HT1080 (cell line): ENCODE results near the gene ERMP1. TPM values are rescaled to one million over a fixed set of nuclear protein-coding genes. Genes with fewer than 3 reads are reported as not detected.
"Not testable (repeated sequence)": the region's sequence is repeated elsewhere in the genome, so short reads cannot be mapped to it uniquely, and the experiment has no call there.

Experiments
- DNase-seq: peaks from one replicate; pipeline ENCODE4 v3.0.0-alpha.2; 2015; ENCODE audit warnings: low read depth
- total RNA-seq: library from RNA; depleted of rRNA; stranded (reverse); fragments of >200 nt; shearing (Covaris generic); gene quantifications from 2 replicates; pipeline ENCODE4 v1.2.3, GENCODE V29; 2014

The ERMP1 gene
- total RNA-seq, 1 experiment from 2014 or later = 12.7 TPM

- no peak for DNase-seq
These were observed 7.7 kb downstream of the ERMP1 start for GRCh38 chr9:5825223-5825622.

- DNase-seq = no peak
These were observed 12.5 kb downstream of the ERMP1 start for GRCh38 chr9:5820425-5820824.

DNA sequence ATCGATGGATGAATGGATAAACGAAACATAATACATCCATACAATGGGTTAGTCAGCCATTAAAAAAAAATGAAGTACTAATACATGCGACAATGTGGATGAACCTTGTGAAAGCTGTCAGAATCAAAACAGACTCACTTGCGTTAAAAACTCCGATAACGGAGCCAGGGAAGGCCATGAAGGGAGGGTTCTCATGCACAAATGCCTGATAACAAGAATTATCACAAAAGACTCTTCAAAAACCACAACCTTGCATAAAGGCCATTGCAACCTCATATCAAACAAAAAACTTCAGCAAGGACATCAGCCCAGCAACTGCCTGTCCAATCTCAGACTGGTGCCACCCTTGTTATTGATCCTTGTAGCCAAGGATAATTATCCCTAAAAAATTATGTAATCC is 13.7 kb downstream of the ERMP1 start:
- DNase-seq = no peak

GRCh38 chr9:5818424-5819142 is 14.3 kb downstream of the ERMP1 start:
- DNase-seq = no peak

DNA sequence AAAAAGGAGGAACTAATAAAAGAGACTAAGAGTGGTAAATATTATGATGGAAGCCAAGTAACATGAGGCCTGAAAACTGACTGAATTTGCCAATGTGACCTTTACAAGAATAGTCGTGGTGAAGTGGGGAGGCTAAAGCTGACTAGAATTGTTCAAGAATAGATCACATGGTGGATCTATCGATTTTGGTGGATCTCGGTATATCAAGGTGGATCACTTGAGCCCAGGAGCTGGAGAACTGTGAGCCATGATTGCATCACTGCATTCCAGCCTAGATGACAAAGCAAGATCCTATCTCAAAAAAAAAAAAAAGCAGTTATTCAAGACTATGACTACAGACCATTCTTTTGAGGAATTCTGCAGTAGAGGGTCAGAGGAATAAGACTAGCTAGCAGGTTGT is 15.1 kb downstream of the ERMP1 start:
- peak; percentile 87 for DNase-seq

GRCh38 chr9:5815461-5815860 is 17.5 kb downstream of the ERMP1 start:
- no peak for DNase-seq

DNA sequence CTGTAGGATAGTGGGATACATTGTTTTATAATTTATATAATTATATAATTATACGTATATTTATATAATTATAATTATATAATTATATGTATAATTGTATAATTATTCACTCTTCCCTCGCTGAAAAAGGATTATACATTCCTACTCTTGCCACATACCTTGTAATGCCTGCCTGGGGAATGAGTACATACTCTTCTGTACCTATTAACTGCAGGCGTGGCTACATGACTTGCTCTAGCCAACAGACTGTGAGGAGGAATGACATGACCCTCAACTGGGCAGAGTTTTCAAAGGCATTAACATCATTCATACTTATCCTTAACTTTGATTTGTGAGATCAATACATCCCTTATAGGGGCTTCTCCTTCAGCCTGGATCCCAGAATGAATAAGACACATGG is 19.1 kb downstream of the ERMP1 start:
- DNase-seq = no peak

DNA sequence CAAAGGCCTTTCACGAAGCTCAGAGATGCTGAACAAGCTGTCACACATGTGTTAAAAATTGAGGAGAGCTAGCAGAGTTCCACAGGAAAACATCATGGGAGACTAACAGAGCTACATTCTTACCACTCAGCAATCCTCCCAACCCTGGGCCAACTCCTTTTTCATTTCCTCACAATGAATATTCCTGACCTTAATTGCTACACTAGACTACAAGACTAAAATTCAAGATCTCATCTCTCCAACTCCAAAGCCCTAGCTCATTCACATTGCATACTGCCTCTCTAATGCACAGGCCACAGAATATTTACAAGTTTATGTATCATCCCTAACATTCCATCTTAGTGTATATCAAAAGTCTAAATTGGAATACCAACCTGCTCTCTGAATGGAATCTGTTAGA is 21.2 kb downstream of the ERMP1 start:
- no peak for DNase-seq

DNA sequence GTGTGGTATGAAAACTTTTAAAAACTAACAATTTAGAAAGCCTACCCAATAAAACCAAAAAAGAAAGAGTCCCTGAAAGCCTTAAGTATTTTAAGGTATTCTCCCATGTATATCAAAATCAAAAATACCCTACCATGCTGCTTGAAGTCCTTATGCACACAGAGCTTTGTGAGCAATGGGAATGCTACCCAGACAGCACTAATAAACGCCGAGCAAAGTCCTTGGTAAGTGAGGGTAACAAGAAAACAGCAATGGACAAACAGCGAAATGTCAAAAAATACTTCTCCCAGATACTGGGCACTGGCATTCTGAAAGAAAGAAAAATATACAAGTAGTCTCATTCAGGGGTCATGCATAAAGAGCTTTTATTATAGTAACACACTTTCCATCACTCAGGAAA is 27.4 kb downstream of the ERMP1 start:
- no peak for DNase-seq

- no peak for DNase-seq
These were observed 31.2 kb downstream of the ERMP1 start for GRCh38 chr9:5801739-5802113.

DNA sequence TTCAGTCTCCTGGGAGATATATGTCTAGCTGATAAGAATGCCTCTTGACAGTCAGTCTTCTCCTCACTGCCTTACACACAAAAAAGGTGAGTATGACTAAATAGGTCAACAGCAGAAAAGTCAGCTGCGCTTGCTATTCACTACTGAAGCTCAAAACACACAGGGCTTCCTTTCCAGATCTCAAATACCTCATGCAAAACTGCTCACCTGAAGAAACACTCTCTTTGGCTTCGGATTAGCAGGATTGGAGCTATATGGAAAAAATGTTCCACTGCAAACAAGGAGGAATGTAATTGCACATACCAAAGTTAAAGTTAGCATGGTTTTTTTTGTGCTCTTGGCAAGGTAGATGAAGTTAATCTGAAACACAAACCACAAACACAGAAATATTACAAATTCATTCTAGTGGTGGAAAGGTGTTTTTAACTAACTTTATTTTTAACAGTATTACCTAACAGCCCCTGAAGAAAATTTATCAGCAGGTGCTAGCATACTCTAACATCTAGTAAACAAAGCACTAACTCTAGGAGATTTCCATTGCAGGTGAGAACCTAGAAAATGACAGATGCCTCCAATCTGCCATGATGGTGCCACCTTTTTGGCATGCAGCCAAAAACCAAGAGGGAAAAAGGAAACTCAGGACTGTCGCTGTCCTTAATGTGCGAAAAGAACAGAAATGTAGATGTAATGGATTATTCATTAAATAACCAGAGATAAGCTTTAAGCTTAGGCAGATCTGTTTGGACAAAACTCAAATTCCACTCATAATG is 31.8 kb downstream of the ERMP1 start:
- DNase-seq = no peak

DNA sequence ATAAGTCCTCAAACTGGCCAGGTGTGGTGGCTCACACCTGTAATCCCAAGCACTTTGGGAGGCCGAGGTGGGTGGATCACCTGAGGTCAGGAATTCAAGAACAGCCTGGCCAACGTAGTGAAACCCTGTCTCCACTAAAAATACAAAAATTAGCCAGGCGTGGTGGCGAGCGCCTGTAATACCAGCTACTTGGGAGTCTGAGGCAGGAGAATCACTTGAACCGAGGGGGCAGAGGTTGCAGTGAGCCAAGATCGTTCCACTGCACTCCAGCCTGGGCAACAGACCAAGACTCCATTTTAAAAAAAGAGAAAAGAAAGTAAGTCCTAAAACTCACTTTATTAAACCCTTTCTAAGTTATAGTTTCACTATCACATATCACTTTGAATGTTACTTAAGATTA is 32.5 kb downstream of the ERMP1 start:
- DNase-seq = not testable (repeated sequence)

GRCh38 chr9:5799314-5799713 is 33.6 kb downstream of the ERMP1 start:
- DNase-seq = peak; percentile 50

DNA sequence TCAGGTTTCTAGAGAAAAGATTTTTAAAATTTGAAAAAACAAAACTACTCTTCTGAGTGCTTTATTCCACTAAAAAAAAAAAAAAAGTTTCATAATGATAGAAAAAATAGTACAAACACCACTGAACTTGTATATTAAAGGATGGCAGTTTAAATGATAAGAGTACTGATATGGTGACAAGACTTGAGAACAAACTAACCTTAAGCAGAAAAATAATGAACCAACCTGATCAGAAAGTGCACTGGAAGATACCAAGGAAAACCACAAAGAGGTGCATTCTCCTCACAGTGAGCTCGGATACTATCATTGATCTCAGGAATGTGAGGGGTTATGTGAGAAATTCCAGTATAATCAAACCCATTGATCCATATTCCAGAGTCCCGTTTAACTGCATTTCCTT is 34.3 kb downstream of the ERMP1 start:
- DNase-seq = no peak

DNA sequence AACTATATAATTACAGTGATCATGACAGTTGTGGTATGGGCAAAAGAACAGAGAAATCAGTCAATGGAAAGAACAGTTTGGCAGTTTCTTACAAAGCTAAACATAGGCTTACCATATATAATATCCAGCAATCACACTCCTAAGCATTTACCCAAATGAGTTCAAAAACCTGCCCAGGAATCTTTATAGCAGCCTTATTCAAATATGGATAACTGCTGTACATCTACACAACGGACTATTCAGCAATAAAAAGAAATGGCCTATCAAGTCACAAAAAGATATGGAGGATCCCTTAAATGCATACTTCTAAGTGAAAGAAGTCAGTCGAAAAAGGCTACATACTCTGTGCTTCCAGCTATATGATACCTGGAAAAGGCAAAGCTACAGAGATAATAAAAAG is 36.6 kb downstream of the ERMP1 start:
- DNase-seq = no peak

DNA sequence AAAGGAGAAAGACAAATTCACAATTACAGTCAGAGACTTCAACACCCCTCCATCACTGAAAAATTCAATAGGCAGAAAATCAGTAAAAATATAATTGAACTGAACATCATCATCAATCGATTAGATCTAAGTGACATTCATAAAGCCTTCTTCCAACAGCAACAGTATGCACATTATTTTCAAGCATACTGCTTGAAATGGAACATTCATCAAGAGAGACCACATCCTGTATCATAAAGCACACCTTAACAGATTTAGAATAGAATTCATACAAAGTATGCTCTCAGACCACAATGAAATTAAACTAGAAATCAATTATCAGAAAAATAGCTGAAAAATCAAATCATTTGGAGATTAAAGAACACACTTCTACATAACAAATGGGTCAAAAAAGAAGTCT is 39.1 kb downstream of the ERMP1 start:
- DNase-seq = no peak

DNA sequence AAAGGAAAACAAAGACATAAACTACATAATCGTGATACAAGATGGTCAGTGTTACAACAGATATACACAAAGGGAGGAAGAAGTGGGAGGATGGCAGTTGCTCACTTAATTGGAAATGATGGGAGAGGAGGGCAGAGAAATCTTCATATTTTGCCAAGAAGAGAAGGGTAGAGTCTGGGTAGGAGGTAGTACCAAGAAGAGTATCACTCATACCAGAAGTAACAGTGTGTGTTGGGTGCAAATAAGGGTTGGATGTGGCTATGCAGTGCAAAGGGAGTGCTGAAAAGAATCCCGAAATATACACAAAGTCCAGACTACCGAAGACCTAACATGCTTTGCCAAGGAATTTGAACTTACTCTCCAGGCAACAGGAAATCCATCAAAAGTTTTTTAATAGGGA is 41.0 kb downstream of the ERMP1 start:
- DNase-seq = no peak

DNA sequence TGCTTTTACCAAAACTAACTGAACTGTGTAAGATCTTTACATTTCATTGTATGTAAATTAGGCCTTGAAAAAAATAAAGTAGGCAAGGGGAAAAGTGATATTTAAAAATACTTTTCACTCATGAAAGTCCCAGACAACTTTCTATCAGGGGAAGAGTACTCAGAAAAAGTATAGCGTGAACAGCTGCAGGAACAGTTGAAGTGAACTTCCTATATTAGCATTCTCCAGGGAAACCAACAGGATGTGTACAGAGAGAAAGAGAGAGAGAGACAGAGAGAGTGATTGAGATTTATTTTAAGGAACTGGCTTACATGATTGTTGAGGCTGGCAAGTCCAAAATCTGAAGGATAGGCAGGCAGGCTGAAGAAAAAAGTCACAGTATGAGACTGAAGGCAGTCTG is 42.0 kb downstream of the ERMP1 start:
- DNase-seq = no peak

DNA sequence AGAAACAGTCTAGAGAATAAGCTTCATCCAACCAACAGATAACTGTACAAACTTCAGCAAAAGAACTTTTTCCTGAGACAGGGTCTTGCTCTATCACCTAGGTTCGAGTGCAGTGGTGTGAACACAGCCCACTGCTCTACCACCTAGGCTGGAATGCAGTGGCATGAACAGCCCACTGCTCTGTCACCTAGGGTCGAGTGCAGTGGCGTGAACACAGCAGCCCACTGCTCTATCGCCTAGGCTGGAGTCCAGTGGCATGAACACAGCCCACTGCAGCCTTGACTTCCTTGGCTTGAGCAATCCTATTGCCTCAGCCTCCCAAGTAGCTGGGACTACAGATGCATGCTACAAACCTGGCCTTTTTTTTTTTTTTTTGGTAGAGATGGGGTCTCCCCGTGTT is 43.4 kb downstream of the ERMP1 start:
- no peak for DNase-seq

DNA sequence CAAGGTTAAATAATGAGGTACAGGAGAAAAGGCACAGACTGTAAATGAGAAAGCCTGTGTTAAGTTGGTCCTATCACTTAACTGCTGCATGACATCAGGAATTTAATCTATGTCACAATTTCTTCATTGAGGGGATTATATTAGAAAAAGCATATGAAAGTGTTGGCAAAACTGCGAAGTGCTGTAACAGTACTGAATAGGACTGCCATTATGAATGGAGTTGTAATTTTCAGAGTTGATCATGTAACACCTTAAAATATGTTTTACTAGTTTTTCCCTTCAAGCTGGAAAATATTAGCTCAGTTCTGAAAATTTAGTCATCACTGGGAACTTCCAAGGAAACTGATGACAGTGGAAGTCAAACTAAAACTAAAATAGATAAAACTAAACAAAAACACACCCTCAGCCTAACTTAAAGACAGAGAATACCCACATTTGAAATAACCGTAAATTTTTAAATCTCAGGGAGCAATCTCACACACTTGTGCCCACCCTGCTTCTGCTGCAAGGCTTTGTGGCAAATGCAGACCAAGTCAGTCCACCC is 45.1 kb downstream of the ERMP1 start:
- DNase-seq = no peak

DNA sequence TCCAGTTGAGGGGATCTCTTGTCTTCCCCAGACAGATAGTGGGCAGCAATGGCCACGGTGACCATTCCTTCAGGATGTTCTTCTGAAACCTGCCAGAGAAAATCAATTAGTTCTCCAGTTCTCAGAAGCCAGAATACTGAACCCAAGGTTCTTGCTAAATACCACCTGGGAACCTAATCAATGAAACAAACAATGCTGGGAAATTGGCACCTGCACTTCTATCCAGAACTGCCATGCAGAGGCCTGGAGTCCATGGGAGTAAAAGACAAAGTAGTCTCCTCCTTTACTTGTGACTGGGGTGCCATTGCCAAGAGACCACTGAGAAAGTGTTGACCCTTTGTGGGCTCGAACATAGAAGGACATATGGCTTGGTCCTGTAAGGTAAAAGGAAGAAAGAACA is 45.7 kb downstream of the ERMP1 start:
- DNase-seq = no peak

GRCh38 chr9:5786370-5787127 is 46.4 kb downstream of the ERMP1 start:
- peak; percentile 26 for DNase-seq
